Lower leg skin (tissue), 4 donors: Measurements from ENCODE around the gene ALDH18A1. TPM values are rescaled to one million over a fixed set of nuclear protein-coding genes. Genes with fewer than 3 reads are reported as not detected.

Source experiments
- DNase-seq, 2 donors: peaks; one replicate each; pipeline ENCODE4 v3.0.0-alpha.2; 2019; ENCODE audit warnings: low spot score in 2 of 2
- H3K4me3 ChIP-seq: fragments of 200-600 bp; sonication (generic); 2 replicates; pipeline ENCODE4 v1.5.1; 2017; ENCODE audit warnings: mild to moderate bottlenecking, low read depth; ENCODE audit not compliant: poor library complexity, severe bottlenecking
- CTCF ChIP-seq, 3 donors: fragments of 450-650 bp; IDR thresholded peaks; one replicate each; pipeline ENCODE4 v1.5.1; 2016; ENCODE audit warnings: antibody characterized with exemption in 3 of 3, mild to moderate bottlenecking in 3 of 3, moderate library complexity in 2 of 3
- POLR2A ChIP-seq, 2 donors: fragments of 450-650 bp; IDR thresholded peaks; one replicate each; pipeline ENCODE4 v1.6.1; 2016 to 2017; ENCODE audit warnings: antibody characterized with exemption in 2 of 2, mild to moderate bottlenecking in 1 of 2, moderate library complexity in 1 of 2
- WGBS, 2 donors: methylation state at CpG; one replicate each; pipeline ENCODE4 v1.1.5; 2018; 5-methylcytosine and 5-hydroxymethylcytosine counted together
- intact Hi-C: fragments of 100-400 bp; cut with DNase I; formaldehyde crosslinking; loops from one replicate; pipeline ENCODE4 v1.15.0; 2023; ENCODE audit warnings: low total_unique reads
- total RNA-seq, 4 donors: library from RNA; depleted of rRNA; stranded (reverse); fragments of >200 nt; gene quantifications; one replicate each; pipeline ENCODE4 v1.1.0, GENCODE V29; 2016

ALDH18A1 gene
- total RNA-seq, 4 donors from 2014 or later: 25.1 to 32.4 (median 29.1) TPM

- H3K4me3 ChIP-seq: no peak overlapping the region
- 93 to 96% methylated on average over 7 of the region's 7 CpGs for WGBS, 2 donors
- intact Hi-C loops: no loop called here
- TF ChIP-seq CTCF (IDR thresholded peaks at IDR 0.05) (no peak), POLR2A (IDR thresholded peaks at IDR 0.05) (no peak)
- no peak for DNase-seq
Measured at GRCh38 chr10:95564291-95564690, 92.2 kb downstream of the ALDH18A1 start.

- H3K4me3 ChIP-seq: no peak overlapping the region
- no peak for TF ChIP-seq POLR2A (IDR thresholded peaks at IDR 0.05)
- TF ChIP-seq CTCF (IDR thresholded peaks at IDR 0.05): no peak
- 78 to 79% methylated on average over 7 of the region's 7 CpGs for WGBS, 2 donors
- intact Hi-C loops: no loop called here
- DNase-seq: no peak
Measured at GRCh38 chr10:95562341-95562965, 94.1 kb downstream of the ALDH18A1 start.

GRCh38 chr10:95561864-95562177 is 94.7 kb downstream of the ALDH18A1 start:
- intact Hi-C loops: no loop called here
- H3K4me3 ChIP-seq: no peak overlapping the region
- WGBS, 2 donors: 49 to 53% methylated on average over 7 of the region's 7 CpGs
- TF ChIP-seq CTCF (IDR thresholded peaks at IDR 0.05) (no peak), POLR2A (IDR thresholded peaks at IDR 0.05) (no peak)
- DNase-seq: no peak

- 1 to 3% methylated on average over 27 to 43 of the region's 77 CpGs for WGBS, 2 donors
- intact Hi-C loops: no loop called here
- TF ChIP-seq POLR2A (IDR thresholded peaks at IDR 0.05): peak in 1 of 2 donors; percentile 35
- no peak for TF ChIP-seq CTCF (IDR thresholded peaks at IDR 0.05)
- peak; percentile 96 to 99 for DNase-seq
- H3K4me3 ChIP-seq: peak within 1 kb of the TSS; percentile 70
Measured at GRCh38 chr10:95561177-95561863, 95.2 kb downstream of the ALDH18A1 start, which contains the start of gene SORBS1. Gene SORBS1, minus strand, starts transcription at chr10:95561371. Its CDS starts 120,236 bp downstream, at chr10:95441135.

- intact Hi-C loops: no loop called here
- H3K4me3 ChIP-seq: peak overlapping the region; percentile 70
- DNase-seq: peak; percentile 25 to 90
- WGBS, 2 donors: 0 to 2% methylated on average over 43 to 47 of the region's 48 CpGs
- TF ChIP-seq CTCF (IDR thresholded peaks at IDR 0.05) (no peak), POLR2A (IDR thresholded peaks at IDR 0.05) (no peak)
Measured at GRCh38 chr10:95560278-95561176, 96.0 kb downstream of the ALDH18A1 start.
